Upper lobe of right lung (tissue), 1 donor: ENCODE measurements around the gene SIT1. TPM values are rescaled to one million over a fixed set of nuclear protein-coding genes. Genes with fewer than 3 reads are reported as not detected.

ENCODE experiments used
- ATAC-seq: fragments of 200-7000 bp; cut with Tn5 transposase; one replicate; pipeline ENCODE4 v1.9.1; 2020; ENCODE audit warnings: mild to moderate bottlenecking, moderate library complexity
- DNase-seq: peaks from one replicate; pipeline ENCODE4 v3.0.0-alpha.2; 2020
- H3K27ac ChIP-seq: fragments of 200-600 bp; one replicate; pipeline ENCODE4 v1.8.0; 2022
- H3K27me3 ChIP-seq: fragments of 200-600 bp; one replicate; pipeline ENCODE4 v1.8.0; 2022; ENCODE audit warnings: mild to moderate bottlenecking
- H3K36me3 ChIP-seq: fragments of 200-600 bp; one replicate; pipeline ENCODE4 v1.8.0; 2022
- H3K4me1 ChIP-seq: fragments of 200-600 bp; one replicate; pipeline ENCODE4 v1.8.0; 2022
- H3K4me3 ChIP-seq: fragments of 200-600 bp; one replicate; pipeline ENCODE4 v1.8.0; 2022; ENCODE audit warnings: mild to moderate bottlenecking
- H3K9me3 ChIP-seq: fragments of 200-600 bp; one replicate; pipeline ENCODE4 v1.8.0; 2022
- CTCF ChIP-seq: fragments of 200-600 bp; IDR thresholded peaks from one replicate; pipeline ENCODE4 v1.8.0; 2022; ENCODE audit warnings: antibody characterized with exemption
- intact Hi-C: fragments of 100-400 bp; cut with DNase I; formaldehyde crosslinking; loops from one replicate; pipeline ENCODE4 v1.11.0; 2022
- total RNA-seq: library from RNA; stranded (reverse); fragmentation: NEBNext Ultra II Directional; extraction: Animal tissue kit (Norgen Biotek cat#: 25700); gene quantifications from one replicate; pipeline ENCODE4 v1.2.1, GENCODE V29; 2021
- donor health status: DM: no; HTN: yes; CAD: no; lungs with severe emphysema.

SIT1 gene
- total RNA-seq, 1 donor from 2014 or later: 2.2 TPM

DNA sequence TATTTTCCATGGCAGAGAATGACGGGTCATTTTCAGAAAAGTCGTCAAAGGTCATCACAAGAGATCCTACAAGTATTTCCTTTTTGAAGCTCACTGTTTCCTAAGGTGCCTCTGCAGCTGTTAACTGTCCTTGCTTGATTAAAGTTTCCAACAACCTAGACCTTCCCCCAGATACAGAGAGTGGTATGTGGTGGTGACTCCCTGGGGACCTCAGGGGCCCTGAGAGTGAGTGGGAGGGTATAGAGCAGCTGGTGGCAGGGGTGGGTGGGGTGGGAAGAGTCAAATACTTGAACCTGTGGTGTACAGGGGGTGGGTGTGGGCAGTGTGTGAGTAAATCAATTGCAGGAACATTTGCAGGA lies 31.0 kb downstream of the SIT1 start:
- intact Hi-C loops: no loop called here
- ATAC-seq (no peak), DNase-seq (no peak)
- TF ChIP-seq CTCF: no peak
- Histone ChIP-seq H3K4me3 (no peak overlapping the region), H3K27me3 (no peaks in the 10 kb centered on the region), H3K36me3 (no peaks in the 10 kb centered on the region), H3K27ac (peak overlapping the region; percentile 36), H3K4me1 (peaks cover 11% of the 10 kb centered on the region), H3K9me3 (no peaks in the 10 kb centered on the region)

DNA sequence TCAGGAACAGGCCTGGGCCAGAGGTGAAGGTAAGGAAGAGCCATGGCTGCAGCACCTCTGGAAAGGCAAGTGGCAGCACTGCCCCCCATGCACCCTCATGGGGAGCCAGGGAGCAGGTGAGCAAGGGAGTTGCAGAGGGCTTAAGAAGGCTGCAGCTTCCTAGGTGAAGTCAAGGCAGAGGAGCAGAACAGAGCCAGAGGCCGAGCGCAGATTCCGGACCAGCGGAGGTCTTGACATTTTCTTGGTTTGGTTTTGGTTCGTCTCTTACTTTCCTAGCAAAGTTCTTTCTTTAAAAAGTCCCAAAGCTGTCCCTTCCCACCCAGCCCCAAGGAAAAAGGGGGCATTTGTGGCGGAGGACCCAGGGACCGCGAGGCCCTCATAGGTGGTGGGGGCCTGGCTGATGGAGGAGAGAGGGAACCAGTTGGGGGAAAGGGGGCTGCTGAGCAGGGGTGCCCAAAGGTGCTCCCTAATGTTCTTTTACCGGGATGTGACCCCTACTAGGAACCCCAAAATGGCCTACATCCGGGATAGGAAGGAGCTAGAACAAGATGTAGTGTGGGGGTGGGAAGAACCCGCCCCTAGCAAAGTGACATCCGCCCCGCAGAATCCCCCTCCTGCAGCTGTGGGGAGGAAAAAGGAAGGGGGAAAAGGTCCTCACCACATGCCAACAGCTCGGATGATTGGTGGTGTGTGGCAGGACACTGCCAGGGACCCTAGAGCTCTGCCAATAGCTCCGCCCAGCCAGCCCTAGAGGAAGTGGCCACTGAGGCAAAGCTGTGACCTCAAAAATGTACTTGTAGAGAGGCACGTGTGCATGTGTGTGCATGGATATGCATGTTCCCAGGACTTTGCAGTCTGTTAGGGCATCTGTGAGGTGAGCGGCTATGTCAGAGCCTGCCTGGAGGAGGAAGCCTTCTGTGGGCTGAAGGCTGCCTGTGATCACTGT lies 31.6 kb downstream of the SIT1 start:
- Histone ChIP-seq H3K9me3 (no peaks in the 10 kb centered on the region), H3K27ac (peak overlapping the region; percentile 36), H3K36me3 (no peaks in the 10 kb centered on the region), H3K27me3 (no peaks in the 10 kb centered on the region), H3K4me1 (peaks cover 11% of the 10 kb centered on the region), H3K4me3 (no peak overlapping the region)
- no peak for DNase-seq
- peak; percentile 45 for ATAC-seq
- no peak for TF ChIP-seq CTCF
- intact Hi-C loops: no loop called here

DNA sequence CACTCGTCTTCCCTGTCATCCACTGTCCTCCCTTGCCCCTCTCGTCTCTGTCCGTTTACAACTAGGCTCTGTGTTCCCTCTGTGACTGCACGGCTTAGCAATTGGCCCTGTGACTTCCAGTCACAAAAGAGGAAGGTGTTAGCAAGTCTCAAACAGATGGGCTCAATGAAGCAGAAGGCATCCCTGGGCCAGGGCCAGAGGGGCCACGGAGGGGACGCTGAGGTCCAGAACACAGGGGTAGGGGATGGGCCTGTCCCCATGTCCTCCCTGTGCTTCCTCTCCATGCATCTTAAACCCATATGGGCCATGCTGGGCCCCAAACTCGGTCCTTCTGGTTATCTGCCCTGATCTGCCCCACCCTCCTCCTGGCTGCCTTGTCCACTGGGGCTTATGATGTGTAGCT lies 32.4 kb downstream of the SIT1 start, which contains the start of gene CD72:
Gene CD72 (minus strand): TSS at position 89 of the 403 bp plus-strand sequence. CDS start 110 bp downstream, outside the sequence.
- no peaks in the 10 kb centered on the region for H3K9me3 ChIP-seq
- no peaks in the 10 kb centered on the region for H3K27me3 ChIP-seq
- intact Hi-C loops: no loop called here
- H3K27ac ChIP-seq: peak within 1 kb of the TSS; percentile 51
- H3K36me3 ChIP-seq: no peaks in the 10 kb centered on the region
- no peak for TF ChIP-seq CTCF
- peak within 1 kb of the TSS; percentile 52 for H3K4me3 ChIP-seq
- no peak for DNase-seq
- ATAC-seq: peak; percentile 57
- H3K4me1 ChIP-seq: peaks cover 11% of the 10 kb centered on the region

- no peak for DNase-seq
- no peak for TF ChIP-seq CTCF
- intact Hi-C loops: no loop called here
- Histone ChIP-seq H3K9me3 (no peaks in the 10 kb centered on the region), H3K36me3 (no peaks in the 10 kb centered on the region), H3K4me1 (peaks cover 11% of the 10 kb centered on the region), H3K4me3 (peak overlapping the region; percentile 52), H3K27ac (peak overlapping the region; percentile 51), H3K27me3 (no peaks in the 10 kb centered on the region)
- no peak for ATAC-seq
Measured at GRCh38 chr9:35617548-35617947, 33.2 kb downstream of the SIT1 start.

DNA sequence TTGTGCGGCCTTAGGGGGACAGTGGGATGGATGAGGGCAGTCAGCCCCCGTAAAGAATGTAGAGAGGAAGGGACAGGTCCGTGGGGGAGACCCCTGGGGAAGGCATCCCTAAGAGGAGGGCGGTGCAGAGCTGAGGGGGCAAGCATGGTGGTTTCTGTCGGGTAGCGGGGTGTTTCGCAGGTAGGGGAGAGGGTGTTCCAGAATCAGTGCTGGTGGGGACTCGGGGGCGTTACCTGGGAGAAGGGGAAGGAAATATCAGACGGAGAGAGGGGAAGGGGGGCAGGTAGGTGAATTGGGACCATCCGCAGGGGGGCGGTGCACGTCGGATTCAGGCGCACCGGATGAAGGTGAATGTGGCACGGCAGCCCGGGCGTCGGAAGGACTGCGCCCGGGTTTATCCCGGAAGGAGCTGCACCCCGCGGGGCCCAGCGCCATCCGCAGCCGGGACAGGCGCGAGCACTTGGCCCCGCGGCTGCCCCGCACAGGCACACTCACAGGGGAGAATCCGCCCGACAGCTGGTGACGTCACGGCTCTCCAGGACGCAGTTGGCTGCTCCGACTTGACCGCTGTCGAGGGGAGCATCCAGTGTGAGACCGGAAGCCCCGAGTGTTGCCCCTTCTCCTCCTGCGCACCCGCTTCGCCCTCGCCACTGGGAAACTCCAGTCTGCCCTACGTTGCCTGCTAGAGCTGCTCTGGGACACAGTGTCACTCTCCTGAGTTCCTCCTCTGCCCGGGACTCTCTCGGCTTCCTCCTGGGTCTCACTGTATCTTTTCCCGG lies 33.9 kb downstream of the SIT1 start:
- intact Hi-C loops: no loop called here
- peak overlapping the region; percentile 51 for H3K27ac ChIP-seq
- DNase-seq (peak; percentile 89), ATAC-seq (peak; percentile 79)
- H3K4me1 ChIP-seq: peaks cover 11% of the 10 kb centered on the region
- no peaks in the 10 kb centered on the region for H3K36me3 ChIP-seq
- H3K27me3 ChIP-seq: no peaks in the 10 kb centered on the region
- peak; percentile 11 for TF ChIP-seq CTCF
- peak overlapping the region; percentile 52 for H3K4me3 ChIP-seq
- H3K9me3 ChIP-seq: no peaks in the 10 kb centered on the region
